Tibial artery (tissue), 4 donors: ENCODE results near the gene TSPAN3.

Experiments
- DNase-seq, 2 donors: peaks; one replicate each; pipeline ENCODE4 v3.0.0-alpha.2; 2019
- H3K27ac ChIP-seq, 2 donors: fragments of 200-600 bp; sonication (generic) in 1 of 2; 1 replicate in 1 of 2; 2 replicates in 1 of 2; pipeline ENCODE4 v1.5.1; 2018 to 2019; ENCODE audit warnings: mild to moderate bottlenecking in 1 of 2
- H3K27me3 ChIP-seq, 2 donors: fragments of 200-600 bp; sonication (generic) in 1 of 2; one replicate each; pipeline versions ENCODE4 v1.5.1 to v1.6.0; 2016 to 2019
- H3K36me3 ChIP-seq, 3 donors: fragments of 200-600 bp; sonication (generic) in 2 of 3; one replicate each; pipeline ENCODE4 v1.5.1; 2016 to 2019; ENCODE audit warnings: mild to moderate bottlenecking in 2 of 3
- H3K4me1 ChIP-seq, 4 donors: fragments of 200-600 bp; sonication (generic) in 2 of 4; 1 replicate in 3 of 4; 2 replicates in 1 of 4; pipeline ENCODE4 v1.5.1; 2016 to 2019
- H3K4me3 ChIP-seq, 2 donors: fragments of 200-600 bp; sonication (generic) in 1 of 2; 1 replicate in 1 of 2; 2 replicates in 1 of 2; pipeline ENCODE4 v1.5.1; 2018 to 2019; ENCODE audit warnings: mild to moderate bottlenecking in 2 of 2
- H3K9me3 ChIP-seq, 3 donors: fragments of 200-600 bp; sonication (generic) in 1 of 3; one replicate each; pipeline ENCODE4 v1.5.1; 2016 to 2019
- CTCF ChIP-seq, 2 experiments: fragments of 200-600 bp in 1 of 2; fragments of 450-650 bp in 1 of 2; IDR thresholded peaks; one replicate each; pipeline ENCODE4 v1.5.1; 2017 to 2019; ENCODE audit warnings: antibody characterized with exemption in 2 of 2, mild to moderate bottlenecking in 1 of 2, moderate library complexity in 1 of 2
- intact Hi-C: fragments of 100-400 bp; cut with DNase I; formaldehyde crosslinking; loops from one replicate; pipeline ENCODE4 v1.15.0; 2023; ENCODE audit warnings: low total_unique reads

The TSPAN3 gene

GRCh38 chr15:77017761-77018720 is 52.9 kb downstream of the TSPAN3 start:
- Histone ChIP-seq H3K36me3 (no peaks in the 10 kb centered on the region), H3K4me1 (peaks cover 0 to 11% (median 6%) of the 10 kb centered on the region in 4 donors), H3K27me3 (peaks cover 0 to 5% of the 10 kb centered on the region in 2 donors), H3K4me3 (no peak overlapping the region), H3K27ac (no peak overlapping the region), H3K9me3 (no peaks in the 10 kb centered on the region)
- TF ChIP-seq CTCF (IDR thresholded peaks at IDR 0.05): no peak
- intact Hi-C loops: loop anchor here (5.0 kb wide), 1 partner anchor 524 kb away; no protein-coding TSS in a partner anchor
- peak in 1 of 2 donors; percentile 43 for DNase-seq

- H3K27me3 ChIP-seq: peaks cover 0 to 5% of the 10 kb centered on the region in 2 donors
- intact Hi-C loops: loop anchor here (5.0 kb wide), 1 partner anchor 525 kb away; no protein-coding TSS in a partner anchor
- no peak for TF ChIP-seq CTCF (IDR thresholded peaks at IDR 0.05)
Observed at GRCh38 chr15:77017091-77017660, 53.7 kb downstream of the TSPAN3 start.

GRCh38 chr15:77016321-77016695 is 54.6 kb downstream of the TSPAN3 start:
- H3K4me1 ChIP-seq: peaks cover 0 to 11% (median 6%) of the 10 kb centered on the region in 4 donors
- TF ChIP-seq CTCF (IDR thresholded peaks at IDR 0.05): no peak
- no peaks in the 10 kb centered on the region for H3K9me3 ChIP-seq
- intact Hi-C loops: loop anchor here (5.0 kb wide), 1 partner anchor 526 kb away; no protein-coding TSS in a partner anchor
- no peak overlapping the region for H3K27ac ChIP-seq
- DNase-seq: peak in 1 of 2 donors; percentile 59
- H3K4me3 ChIP-seq: no peak overlapping the region
- H3K36me3 ChIP-seq: no peaks in the 10 kb centered on the region
- peaks cover 0 to 5% of the 10 kb centered on the region in 2 donors for H3K27me3 ChIP-seq

More at GRCh38 chr15:77017091-77017660, 53.7 kb downstream of the TSPAN3 start:
- Histone ChIP-seq H3K36me3 (no peaks in the 10 kb centered on the region), H3K27ac (no peak overlapping the region), H3K4me3 (no peak overlapping the region), H3K4me1 (peaks cover 0 to 11% (median 6%) of the 10 kb centered on the region in 4 donors), H3K9me3 (no peaks in the 10 kb centered on the region)
- peak in 1 of 2 donors; percentile 32 for DNase-seq

GRCh38 chr15:77015646-77016320 is 55.1 kb downstream of the TSPAN3 start:
- Histone ChIP-seq H3K36me3 (no peaks in the 10 kb centered on the region), H3K27me3 (peaks cover 0 to 5% of the 10 kb centered on the region in 2 donors), H3K4me3 (no peak overlapping the region), H3K4me1 (peaks cover 0 to 11% (median 6%) of the 10 kb centered on the region in 4 donors), H3K27ac (no peak overlapping the region), H3K9me3 (no peaks in the 10 kb centered on the region)
- TF ChIP-seq CTCF (IDR thresholded peaks at IDR 0.05): no peak
- no peak for DNase-seq
- intact Hi-C loops: loop anchor here (5.0 kb wide), 1 partner anchor 527 kb away; no protein-coding TSS in a partner anchor
